ENCODE measurements around the gene GPRIN1.
"Not testable (repeated sequence)": the region's sequence is repeated elsewhere in the genome, so short reads cannot be mapped to it uniquely, and the experiment has no call there.

The GPRIN1 gene

GRCh38 chr5:176561259-176561658, 48.7 kb downstream of the GPRIN1 start:
- H3K4me3 ChIP-seq (ENCODE audit: low read length) = no peak overlapping the region
- TF ChIP-seq, protein P1, sequence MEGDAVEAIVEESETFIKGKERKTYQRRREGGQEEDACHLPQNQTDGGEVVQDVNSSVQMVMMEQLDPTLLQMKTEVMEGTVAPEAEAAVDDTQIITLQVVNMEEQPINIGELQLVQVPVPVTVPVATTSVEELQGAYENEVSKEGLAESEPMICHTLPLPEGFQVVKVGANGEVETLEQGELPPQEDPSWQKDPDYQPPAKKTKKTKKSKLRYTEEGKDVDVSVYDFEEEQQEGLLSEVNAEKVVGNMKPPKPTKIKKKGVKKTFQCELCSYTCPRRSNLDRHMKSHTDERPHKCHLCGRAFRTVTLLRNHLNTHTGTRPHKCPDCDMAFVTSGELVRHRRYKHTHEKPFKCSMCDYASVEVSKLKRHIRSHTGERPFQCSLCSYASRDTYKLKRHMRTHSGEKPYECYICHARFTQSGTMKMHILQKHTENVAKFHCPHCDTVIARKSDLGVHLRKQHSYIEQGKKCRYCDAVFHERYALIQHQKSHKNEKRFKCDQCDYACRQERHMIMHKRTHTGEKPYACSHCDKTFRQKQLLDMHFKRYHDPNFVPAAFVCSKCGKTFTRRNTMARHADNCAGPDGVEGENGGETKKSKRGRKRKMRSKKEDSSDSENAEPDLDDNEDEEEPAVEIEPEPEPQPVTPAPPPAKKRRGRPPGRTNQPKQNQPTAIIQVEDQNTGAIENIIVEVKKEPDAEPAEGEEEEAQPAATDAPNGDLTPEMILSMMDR (IDR thresholded peaks at IDR 0.05; ENCODE audit: insufficient read depth, low read depth, low read length, missing control alignments) = no peak
- peak; percentile 31 for DNase-seq (ENCODE audit: low read depth)

GRCh38 chr5:176560364-176560763, 49.6 kb downstream of the GPRIN1 start:
- DNase-seq (ENCODE audit: low read depth) = no peak
- TF ChIP-seq, protein P1 (IDR thresholded peaks at IDR 0.05; ENCODE audit: insufficient read depth, low read depth, low read length, missing control alignments) = no peak
- H3K4me3 ChIP-seq (ENCODE audit: low read length) = no peak overlapping the region

DNA sequence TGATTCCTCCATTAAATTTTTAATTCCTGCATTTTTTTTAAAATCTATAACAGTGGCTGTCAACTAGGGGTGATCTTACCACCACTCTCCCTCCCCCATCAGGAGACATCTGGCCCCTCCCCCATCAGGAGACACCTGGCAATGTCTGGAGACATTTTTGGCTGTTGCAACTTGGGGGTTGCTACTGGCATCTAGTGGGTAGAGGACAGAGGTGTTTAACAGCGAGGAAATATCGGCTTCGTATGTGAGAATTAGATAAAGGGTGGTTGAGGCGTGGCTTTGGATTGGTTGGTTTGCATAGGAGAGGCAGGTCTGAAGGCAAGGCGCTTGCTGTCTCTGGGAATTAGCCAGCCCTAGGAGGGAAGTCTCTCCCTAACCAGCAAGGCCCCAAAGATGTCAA, 50.3 kb downstream of the GPRIN1 start:
- H3K4me3 ChIP-seq (ENCODE audit: low read length) = no peak overlapping the region
- TF ChIP-seq, protein P1 (IDR thresholded peaks at IDR 0.05; ENCODE audit: insufficient read depth, low read depth, low read length, missing control alignments) = peak; percentile 26
- DNase-seq (ENCODE audit: low read depth) = peak; percentile 29

DNA sequence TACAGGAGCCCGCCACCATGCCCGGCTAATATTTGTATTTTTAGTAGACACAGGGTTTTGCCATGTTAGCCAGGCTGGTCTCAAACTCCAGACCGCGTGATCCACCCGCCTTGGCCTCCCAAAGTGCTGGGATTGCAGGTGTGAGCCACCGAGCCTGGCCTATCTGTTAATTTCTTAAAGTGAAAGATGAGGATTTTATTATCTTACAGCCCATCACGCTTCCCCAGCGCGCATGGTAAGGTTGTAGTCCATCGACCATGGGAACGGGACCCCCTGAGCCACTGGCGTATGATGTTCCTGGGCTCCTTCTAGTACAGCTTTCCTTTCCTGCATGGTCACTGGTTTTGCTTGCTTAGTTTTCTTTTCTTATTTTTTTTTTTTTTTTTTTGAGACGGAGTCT, 52.1 kb downstream of the GPRIN1 start:
- H3K4me3 ChIP-seq (ENCODE audit: low read length) = no peak overlapping the region
- TF ChIP-seq, protein P1 (IDR thresholded peaks at IDR 0.05; ENCODE audit: insufficient read depth, low read depth, low read length, missing control alignments) = no peak
- no peak for DNase-seq (ENCODE audit: low read depth)

- TF ChIP-seq, protein P1 (IDR thresholded peaks at IDR 0.05; ENCODE audit: insufficient read depth, low read depth, low read length, missing control alignments) = no peak
- H3K4me3 ChIP-seq (ENCODE audit: low read length) = no peak overlapping the region
- peak; percentile 97 for DNase-seq (ENCODE audit: low read depth)
Measured at GRCh38 chr5:176553260-176554085, 56.5 kb downstream of the GPRIN1 start.

DNA sequence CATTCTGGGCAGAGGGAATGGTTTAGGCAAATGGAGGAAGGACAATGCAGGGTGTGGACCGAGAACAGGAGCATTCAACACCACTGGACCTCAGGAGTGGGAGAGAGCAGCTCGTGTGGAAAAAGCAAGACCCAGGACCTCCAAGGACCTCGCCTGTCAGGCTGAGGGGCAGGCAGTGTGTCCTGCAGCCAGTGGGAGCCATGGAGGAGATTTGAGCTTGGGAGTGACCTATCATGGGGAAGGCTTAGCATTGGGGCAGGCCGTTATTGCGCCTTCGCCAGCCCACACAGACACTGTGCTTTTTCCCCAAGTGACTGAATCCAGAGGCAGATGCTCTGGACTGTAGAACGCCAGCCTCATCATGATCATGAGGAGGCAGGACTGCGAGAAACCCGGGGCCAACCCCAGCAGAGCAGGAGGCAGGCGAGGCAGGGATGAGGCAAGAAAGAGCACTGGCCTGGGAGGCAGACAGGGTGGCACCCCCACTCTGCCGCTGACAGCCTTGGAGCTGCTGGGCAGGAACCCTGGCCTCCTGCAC, 57.6 kb downstream of the GPRIN1 start:
- H3K4me3 ChIP-seq (ENCODE audit: low read length) = no peak overlapping the region
- TF ChIP-seq, protein P1 (IDR thresholded peaks at IDR 0.05; ENCODE audit: insufficient read depth, low read depth, low read length, missing control alignments) = no peak
- no peak for DNase-seq (ENCODE audit: low read depth)

DNA sequence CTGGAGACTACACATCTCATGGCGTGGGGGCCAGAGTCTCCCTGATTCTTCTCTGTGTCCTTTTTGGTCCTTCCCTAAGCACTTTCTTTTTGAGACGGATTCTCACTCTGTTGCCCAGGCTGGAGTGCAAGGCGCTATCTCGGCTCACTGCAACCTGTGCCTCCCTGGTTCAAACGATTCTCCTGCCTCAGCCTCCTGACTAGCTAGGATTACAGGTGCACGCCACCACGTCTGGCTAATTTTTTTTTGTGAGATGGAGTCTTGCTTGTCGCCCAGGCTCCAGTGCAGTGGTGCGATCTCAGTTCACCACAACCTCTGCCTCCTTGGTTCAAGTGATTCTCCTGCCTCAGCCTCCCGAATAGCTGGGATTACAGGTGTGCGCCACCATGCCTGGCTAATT, 59.0 kb downstream of the GPRIN1 start:
- H3K4me3 ChIP-seq (ENCODE audit: low read length); DNase-seq (ENCODE audit: low read depth): not testable (repeated sequence)

Measured in epithelial cell of esophagus (primary cell).